ENCODE measurements around the gene LDHA. TPM values are rescaled to one million over a fixed set of nuclear protein-coding genes. Genes with fewer than 3 reads are reported as not detected.

Gene LDHA
- total and polyA plus RNA-seq, 2 of the 13 experiments (the other 11 are each of a cell fraction or from before 2014, with no cell fraction given): 805 to 1,547 TPM

DNA sequence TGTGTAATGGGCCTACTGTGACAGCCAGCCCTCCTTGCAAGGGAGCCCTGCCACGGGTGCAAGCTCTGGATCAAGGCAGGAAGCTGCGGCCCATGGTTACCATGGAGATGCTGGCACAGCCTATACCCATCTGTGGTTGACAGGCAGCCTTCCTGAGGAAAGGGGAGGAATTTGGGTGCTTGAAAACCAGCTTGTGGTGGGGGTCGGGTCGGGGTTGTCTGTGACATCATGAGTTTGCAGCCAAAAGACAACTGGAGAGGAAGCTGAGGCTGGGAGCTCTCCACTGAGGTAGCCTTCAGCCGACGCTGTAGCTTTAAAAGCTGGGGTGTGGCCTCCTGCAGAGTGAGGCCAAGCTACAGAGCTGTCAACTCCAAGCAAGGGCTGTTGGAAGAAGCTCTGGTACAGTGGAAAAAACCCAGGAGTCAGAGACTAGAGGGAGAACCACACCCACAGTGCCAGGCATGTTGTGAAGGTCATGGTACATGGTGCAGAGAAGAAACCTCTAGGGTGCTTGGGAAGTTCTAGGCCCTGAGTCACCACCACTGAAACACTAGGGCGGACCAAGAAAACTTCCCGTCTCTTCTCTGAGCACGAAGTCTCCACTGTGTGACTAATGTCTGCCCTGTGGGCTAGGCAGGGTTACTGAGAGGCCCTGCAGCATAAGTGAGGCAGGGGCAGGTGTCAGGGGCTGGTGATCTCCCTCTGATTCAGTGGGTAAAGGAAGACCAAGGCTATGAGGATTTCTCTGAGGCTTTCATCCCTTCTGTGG lies 10.8 kb upstream of the LDHA start (continued):
- TF ChIP-seq, protein P1, sequence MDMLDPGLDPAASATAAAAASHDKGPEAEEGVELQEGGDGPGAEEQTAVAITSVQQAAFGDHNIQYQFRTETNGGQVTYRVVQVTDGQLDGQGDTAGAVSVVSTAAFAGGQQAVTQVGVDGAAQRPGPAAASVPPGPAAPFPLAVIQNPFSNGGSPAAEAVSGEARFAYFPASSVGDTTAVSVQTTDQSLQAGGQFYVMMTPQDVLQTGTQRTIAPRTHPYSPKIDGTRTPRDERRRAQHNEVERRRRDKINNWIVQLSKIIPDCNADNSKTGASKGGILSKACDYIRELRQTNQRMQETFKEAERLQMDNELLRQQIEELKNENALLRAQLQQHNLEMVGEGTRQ (IDR thresholded peaks at IDR 0.05; ENCODE audit: low read depth, low read length): no peak
- TF ChIP-seq, protein P1 (CRISPR knock-in tag; IDR thresholded peaks at IDR 0.05; ENCODE audit: borderline replicate concordance): no peak
- TF ChIP-seq ZNF570 (CRISPR knock-in tag; IDR thresholded peaks at IDR 0.05; ENCODE audit: borderline replicate concordance): 0 out of 2 replicates have a peak, but pooled peaks have one; percentile 54
- 0 out of 2 replicates have a peak, but pooled peaks have one; percentile 17 for TF ChIP-seq ZNF878 (CRISPR knock-in tag; IDR thresholded peaks at IDR 0.05)
- TF ChIP-seq SIN3A (IDR thresholded peaks at IDR 0.05; ENCODE audit: borderline replicate concordance, low read depth, low read length): peak; percentile 55; the same call in 1 of the 2 replicates
- 0 out of 2 replicates have a peak, but pooled peaks have one; percentile 34 for TF ChIP-seq ZNF564 (CRISPR knock-in tag; IDR thresholded peaks at IDR 0.05)
- no peak for TF ChIP-seq SP4 (CRISPR knock-in tag; IDR thresholded peaks at IDR 0.05)
- peak; percentile 24; the same call in 1 of the 2 replicates for TF ChIP-seq RXRB (CRISPR knock-in tag; IDR thresholded peaks at IDR 0.05; ENCODE audit: borderline replicate concordance)
- 0 out of 2 replicates have a peak, but pooled peaks have one; percentile 4 for TF ChIP-seq CCDC6 (CRISPR knock-in tag; IDR thresholded peaks at IDR 0.05)
- TF ChIP-seq, protein P2, sequence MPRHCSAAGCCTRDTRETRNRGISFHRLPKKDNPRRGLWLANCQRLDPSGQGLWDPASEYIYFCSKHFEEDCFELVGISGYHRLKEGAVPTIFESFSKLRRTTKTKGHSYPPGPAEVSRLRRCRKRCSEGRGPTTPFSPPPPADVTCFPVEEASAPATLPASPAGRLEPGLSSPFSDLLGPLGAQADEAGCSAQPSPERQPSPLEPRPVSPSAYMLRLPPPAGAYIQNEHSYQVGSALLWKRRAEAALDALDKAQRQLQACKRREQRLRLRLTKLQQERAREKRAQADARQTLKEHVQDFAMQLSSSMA (CRISPR knock-in tag; IDR thresholded peaks at IDR 0.05): peak; percentile 15; the same call in 1 of the 2 replicates
- TF ChIP-seq, protein P3, sequence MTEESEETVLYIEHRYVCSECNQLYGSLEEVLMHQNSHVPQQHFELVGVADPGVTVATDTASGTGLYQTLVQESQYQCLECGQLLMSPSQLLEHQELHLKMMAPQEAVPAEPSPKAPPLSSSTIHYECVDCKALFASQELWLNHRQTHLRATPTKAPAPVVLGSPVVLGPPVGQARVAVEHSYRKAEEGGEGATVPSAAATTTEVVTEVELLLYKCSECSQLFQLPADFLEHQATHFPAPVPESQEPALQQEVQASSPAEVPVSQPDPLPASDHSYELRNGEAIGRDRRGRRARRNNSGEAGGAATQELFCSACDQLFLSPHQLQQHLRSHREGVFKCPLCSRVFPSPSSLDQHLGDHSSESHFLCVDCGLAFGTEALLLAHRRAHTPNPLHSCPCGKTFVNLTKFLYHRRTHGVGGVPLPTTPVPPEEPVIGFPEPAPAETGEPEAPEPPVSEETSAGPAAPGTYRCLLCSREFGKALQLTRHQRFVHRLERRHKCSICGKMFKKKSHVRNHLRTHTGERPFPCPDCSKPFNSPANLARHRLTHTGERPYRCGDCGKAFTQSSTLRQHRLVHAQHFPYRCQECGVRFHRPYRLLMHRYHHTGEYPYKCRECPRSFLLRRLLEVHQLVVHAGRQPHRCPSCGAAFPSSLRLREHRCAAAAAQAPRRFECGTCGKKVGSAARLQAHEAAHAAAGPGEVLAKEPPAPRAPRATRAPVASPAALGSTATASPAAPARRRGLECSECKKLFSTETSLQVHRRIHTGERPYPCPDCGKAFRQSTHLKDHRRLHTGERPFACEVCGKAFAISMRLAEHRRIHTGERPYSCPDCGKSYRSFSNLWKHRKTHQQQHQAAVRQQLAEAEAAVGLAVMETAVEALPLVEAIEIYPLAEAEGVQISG (CRISPR knock-in tag; IDR thresholded peaks at IDR 0.05): peak; percentile 28; the same call in 1 of the 2 replicates
- TF ChIP-seq ZNF367 (CRISPR knock-in tag; IDR thresholded peaks at IDR 0.05; ENCODE audit: borderline replicate concordance): no peak
- TF ChIP-seq MBD4 (IDR thresholded peaks at IDR 0.05; ENCODE audit: borderline replicate concordance, low read length): no peak
- TF ChIP-seq, protein P4, sequence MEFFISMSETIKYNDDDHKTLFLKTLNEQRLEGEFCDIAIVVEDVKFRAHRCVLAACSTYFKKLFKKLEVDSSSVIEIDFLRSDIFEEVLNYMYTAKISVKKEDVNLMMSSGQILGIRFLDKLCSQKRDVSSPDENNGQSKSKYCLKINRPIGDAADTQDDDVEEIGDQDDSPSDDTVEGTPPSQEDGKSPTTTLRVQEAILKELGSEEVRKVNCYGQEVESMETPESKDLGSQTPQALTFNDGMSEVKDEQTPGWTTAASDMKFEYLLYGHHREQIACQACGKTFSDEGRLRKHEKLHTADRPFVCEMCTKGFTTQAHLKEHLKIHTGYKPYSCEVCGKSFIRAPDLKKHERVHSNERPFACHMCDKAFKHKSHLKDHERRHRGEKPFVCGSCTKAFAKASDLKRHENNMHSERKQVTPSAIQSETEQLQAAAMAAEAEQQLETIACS (CRISPR knock-in tag; IDR thresholded peaks at IDR 0.05): no peak
- peak in 1 of 2 experiments; percentile 47; a peak in 1 of 4 replicates for TF ChIP-seq EP300 (IDR thresholded peaks at IDR 0.05; ENCODE audit: low read depth in 2 of 2, low read length in 2 of 2)
- TF ChIP-seq EP300 (CRISPR knock-in tag; IDR thresholded peaks at IDR 0.05; ENCODE audit: borderline replicate concordance): no peak
- TF ChIP-seq, protein P5, sequence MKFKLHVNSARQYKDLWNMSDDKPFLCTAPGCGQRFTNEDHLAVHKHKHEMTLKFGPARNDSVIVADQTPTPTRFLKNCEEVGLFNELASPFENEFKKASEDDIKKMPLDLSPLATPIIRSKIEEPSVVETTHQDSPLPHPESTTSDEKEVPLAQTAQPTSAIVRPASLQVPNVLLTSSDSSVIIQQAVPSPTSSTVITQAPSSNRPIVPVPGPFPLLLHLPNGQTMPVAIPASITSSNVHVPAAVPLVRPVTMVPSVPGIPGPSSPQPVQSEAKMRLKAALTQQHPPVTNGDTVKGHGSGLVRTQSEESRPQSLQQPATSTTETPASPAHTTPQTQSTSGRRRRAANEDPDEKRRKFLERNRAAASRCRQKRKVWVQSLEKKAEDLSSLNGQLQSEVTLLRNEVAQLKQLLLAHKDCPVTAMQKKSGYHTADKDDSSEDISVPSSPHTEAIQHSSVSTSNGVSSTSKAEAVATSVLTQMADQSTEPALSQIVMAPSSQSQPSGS (CRISPR knock-in tag; IDR thresholded peaks at IDR 0.05): peak; percentile 10; the same call in 1 of the 2 replicates
- TF ChIP-seq, protein P6, sequence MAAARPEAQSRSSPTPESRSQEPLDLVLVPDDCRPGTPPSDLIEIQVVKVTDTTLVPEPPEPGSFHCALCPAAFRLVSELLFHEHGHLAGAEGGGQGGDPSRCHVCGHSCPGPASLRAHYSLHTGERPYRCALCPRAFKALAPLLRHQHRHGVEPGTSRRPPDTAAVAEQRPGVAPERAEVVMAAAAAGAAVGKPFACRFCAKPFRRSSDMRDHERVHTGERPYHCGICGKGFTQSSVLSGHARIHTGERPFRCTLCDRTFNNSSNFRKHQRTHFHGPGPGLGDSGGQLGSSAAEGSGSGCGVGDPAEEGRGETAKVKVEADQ (CRISPR knock-in tag; IDR thresholded peaks at IDR 0.05; ENCODE audit: borderline replicate concordance): peak; percentile 38; the same call in 1 of the 2 replicates
- 0 out of 2 replicates have a peak, but pooled peaks have one; percentile 35 for TF ChIP-seq KLF11 (CRISPR knock-in tag; IDR thresholded peaks at IDR 0.05)
